Measurements from ENCODE around the gene MILR1. TPM values are rescaled to one million over a fixed set of nuclear protein-coding genes. Genes with fewer than 3 reads are reported as not detected.

Gene MILR1
- total RNA-seq, 1 experiment from 2014 or later, result not detected

GRCh38 chr17:64412944-64413381, 36.0 kb upstream of the MILR1 start:
- CTCF ChIA-PET, result interaction anchor here (1.2 to 2.0 kb wide), 7 partner anchors 8 to 384 kb away, joined by 4 to 23 read pairs (median 7); no protein-coding TSS in a partner anchor
- no peak for DNase-seq (ENCODE audit: low spot score)

GRCh38 chr17:64413513-64413912, 35.4 kb upstream of the MILR1 start:
- ATAC-seq (no peak), DNase-seq (ENCODE audit: low spot score) (no peak)
- Mint-ChIP-seq H3K36me3 (no peaks in the 10 kb centered on the region), H3K4me1 (peaks cover 31% of the 10 kb centered on the region), H3K4me3 (no peak overlapping the region), H3K27me3 (ENCODE audit: low read depth) (no peaks in the 10 kb centered on the region), H3K27ac (peak overlapping the region; percentile 43; the same call in 1 of the 2 replicates), H3K9me3 (0 out of 2 replicates have a peak, but pooled peaks cover 3% of the 10 kb centered on the region)
- ChIA-PET POLR2A (no interaction called here), CTCF (no interaction called here)
- TF ChIP-seq MXD4 (CRISPR knock-in tag; IDR thresholded peaks at IDR 0.05; ENCODE audit: borderline replicate concordance) (no peak), ZBTB43 (CRISPR knock-in tag; IDR thresholded peaks at IDR 0.05) (no peak), ZNF425 (CRISPR knock-in tag; conservative IDR thresholded peaks at IDR 0.05) (no peak), NFATC4 (CRISPR knock-in tag; IDR thresholded peaks at IDR 0.05) (no peak), CTCF (IDR thresholded peaks at IDR 0.05) (no peak), PRRX2 (CRISPR knock-in tag; IDR thresholded peaks at IDR 0.05) (no peak), JUN (CRISPR knock-in tag; IDR thresholded peaks at IDR 0.05) (no peak), ERG (CRISPR knock-in tag; IDR thresholded peaks at IDR 0.05) (no peak), ZNF281 (CRISPR knock-in tag; IDR thresholded peaks at IDR 0.05) (no peak), CBFB (CRISPR knock-in tag; IDR thresholded peaks at IDR 0.05; ENCODE audit: low read depth) (no peak), SP1 (CRISPR knock-in tag; conservative IDR thresholded peaks at IDR 0.05) (no peak), ZNF532 (CRISPR knock-in tag; IDR thresholded peaks at IDR 0.05; ENCODE audit: borderline replicate concordance) (no peak), OVOL2 (CRISPR knock-in tag; IDR thresholded peaks at IDR 0.05; ENCODE audit: borderline replicate concordance) (no peak), NR2C2 (CRISPR knock-in tag; IDR thresholded peaks at IDR 0.05) (no peak), EMX1 (CRISPR knock-in tag; IDR thresholded peaks at IDR 0.05) (no peak), MYBL2 (CRISPR knock-in tag; IDR thresholded peaks at IDR 0.05) (no peak), ZNF416 (CRISPR knock-in tag; IDR thresholded peaks at IDR 0.05) (no peak)

More at GRCh38 chr17:64412944-64413381, 36.0 kb upstream of the MILR1 start:
- Mint-ChIP-seq H3K4me3 (0 out of 2 replicates have a peak overlapping the region, but pooled peaks have one; percentile 3), H3K4me1 (peaks cover 31% of the 10 kb centered on the region), H3K27ac (peak overlapping the region; percentile 90), H3K9me3 (0 out of 2 replicates have a peak, but pooled peaks cover 3% of the 10 kb centered on the region), H3K36me3 (no peaks in the 10 kb centered on the region), H3K27me3 (ENCODE audit: low read depth) (no peaks in the 10 kb centered on the region)
- POLR2A ChIA-PET, result no interaction called here
- TF ChIP-seq GTF2I (CRISPR knock-in tag; conservative IDR thresholded peaks at IDR 0.05) (peak; percentile 75; the same call in 1 of the 2 replicates), E2F5 (CRISPR knock-in tag; IDR thresholded peaks at IDR 0.05) (no peak)
- ATAC-seq, result no peak
